Measurements from ENCODE around the gene WSCD1.

WSCD1 gene

DNA sequence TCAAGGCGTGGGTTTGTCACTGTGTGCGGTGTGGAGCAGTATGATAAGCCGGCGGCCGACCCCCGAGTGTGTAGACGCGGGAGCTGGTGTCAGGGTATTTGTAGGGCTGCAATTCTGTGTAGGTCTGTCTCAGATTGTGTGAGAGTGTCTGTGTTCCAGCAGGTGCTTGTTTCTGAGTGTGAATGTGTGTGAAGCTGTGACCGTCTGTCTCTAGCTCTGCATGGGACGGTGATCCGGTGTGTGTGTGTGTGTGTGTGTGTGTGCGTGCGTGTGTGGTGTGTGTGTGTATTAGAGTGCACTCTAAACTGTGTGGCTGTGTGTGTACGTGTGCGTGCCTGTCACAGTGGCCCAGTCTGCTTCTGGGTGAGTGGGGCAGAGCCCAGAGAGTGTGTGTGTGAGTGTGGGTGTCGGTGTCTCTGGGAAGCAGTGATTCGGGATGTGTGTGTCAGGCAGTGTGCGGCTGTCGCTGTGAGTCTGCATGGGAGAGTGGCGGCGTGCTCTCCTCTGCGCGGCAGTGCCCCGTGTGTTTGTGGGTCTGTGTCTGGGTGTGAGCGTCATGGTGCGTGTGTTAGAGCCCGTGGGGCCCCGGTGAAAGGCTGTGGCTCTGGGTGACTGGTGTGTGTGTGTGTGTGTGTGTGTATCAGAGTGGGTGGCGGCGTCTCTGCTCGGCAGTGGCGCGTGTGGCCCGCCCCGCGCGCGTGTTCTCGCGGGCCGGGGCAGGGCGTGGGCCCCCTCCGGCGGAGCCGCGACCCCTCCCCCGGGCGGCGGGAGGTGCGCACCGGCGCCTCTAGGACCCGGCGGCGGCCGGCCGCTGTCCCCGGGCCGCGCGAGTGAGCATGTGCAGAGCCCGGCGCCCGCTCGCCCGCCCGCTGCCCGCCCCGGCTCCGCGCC is at the start of gene WSCD1:
WSCD1 (plus strand) TSS at position 841 of the 891 bp plus-strand sequence. CDS start 10,280 bp downstream, outside the sequence.
- H3K4me3 ChIP-seq (ENCODE audit: low read length): no peak within 1 kb of the TSS
- TF ChIP-seq, protein P1, sequence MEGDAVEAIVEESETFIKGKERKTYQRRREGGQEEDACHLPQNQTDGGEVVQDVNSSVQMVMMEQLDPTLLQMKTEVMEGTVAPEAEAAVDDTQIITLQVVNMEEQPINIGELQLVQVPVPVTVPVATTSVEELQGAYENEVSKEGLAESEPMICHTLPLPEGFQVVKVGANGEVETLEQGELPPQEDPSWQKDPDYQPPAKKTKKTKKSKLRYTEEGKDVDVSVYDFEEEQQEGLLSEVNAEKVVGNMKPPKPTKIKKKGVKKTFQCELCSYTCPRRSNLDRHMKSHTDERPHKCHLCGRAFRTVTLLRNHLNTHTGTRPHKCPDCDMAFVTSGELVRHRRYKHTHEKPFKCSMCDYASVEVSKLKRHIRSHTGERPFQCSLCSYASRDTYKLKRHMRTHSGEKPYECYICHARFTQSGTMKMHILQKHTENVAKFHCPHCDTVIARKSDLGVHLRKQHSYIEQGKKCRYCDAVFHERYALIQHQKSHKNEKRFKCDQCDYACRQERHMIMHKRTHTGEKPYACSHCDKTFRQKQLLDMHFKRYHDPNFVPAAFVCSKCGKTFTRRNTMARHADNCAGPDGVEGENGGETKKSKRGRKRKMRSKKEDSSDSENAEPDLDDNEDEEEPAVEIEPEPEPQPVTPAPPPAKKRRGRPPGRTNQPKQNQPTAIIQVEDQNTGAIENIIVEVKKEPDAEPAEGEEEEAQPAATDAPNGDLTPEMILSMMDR (conservative IDR thresholded peaks at IDR 0.05; ENCODE audit: low read length): no peak
- no peak for DNase-seq (ENCODE audit: low read depth)

DNA sequence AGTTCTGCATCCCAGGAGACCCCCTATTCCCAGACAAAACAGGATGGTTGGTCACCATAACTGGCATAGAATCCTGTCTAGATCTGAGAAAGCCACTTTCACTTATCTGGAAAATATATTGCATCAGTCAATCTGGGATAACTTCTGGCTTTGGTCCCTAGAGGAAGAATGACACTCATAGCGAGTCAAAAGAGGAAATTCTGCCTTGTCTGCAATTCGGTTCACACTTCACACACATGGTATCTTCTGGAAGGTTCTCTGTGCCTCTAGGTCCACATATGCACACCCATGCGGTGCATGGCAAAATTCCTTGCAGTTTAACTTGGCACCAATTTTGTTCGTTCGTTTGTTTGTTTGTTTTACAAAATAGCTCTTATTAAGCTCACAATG is 49.2 kb upstream of the WSCD1 start:
- TF ChIP-seq, protein P1 (conservative IDR thresholded peaks at IDR 0.05; ENCODE audit: low read length): no peak
- no peak overlapping the region for H3K4me3 ChIP-seq (ENCODE audit: low read length)
- DNase-seq (ENCODE audit: low read depth): no peak

DNA sequence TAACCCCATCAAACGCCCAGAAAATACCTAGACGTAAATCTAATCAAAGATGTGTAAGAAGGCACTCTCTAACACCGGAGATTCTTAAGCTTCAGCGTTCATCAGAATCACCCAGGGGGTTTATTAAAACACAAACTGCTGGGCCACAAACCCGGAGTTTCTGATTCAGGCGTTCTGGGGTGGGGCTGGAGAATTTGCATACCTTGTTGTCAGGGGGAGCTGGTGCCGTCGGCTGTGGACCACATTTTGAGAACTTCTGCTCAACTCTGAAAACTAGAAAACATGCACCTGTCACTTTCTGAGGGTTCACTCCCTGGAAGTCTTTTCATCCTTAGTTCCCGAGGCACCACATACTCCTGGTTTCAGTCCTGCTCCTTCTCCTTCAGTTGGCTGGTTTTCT is 48.6 kb upstream of the WSCD1 start:
- DNase-seq (ENCODE audit: low read depth): no peak
- TF ChIP-seq, protein P1 (conservative IDR thresholded peaks at IDR 0.05; ENCODE audit: low read length): no peak
- no peak overlapping the region for H3K4me3 ChIP-seq (ENCODE audit: low read length)

DNA sequence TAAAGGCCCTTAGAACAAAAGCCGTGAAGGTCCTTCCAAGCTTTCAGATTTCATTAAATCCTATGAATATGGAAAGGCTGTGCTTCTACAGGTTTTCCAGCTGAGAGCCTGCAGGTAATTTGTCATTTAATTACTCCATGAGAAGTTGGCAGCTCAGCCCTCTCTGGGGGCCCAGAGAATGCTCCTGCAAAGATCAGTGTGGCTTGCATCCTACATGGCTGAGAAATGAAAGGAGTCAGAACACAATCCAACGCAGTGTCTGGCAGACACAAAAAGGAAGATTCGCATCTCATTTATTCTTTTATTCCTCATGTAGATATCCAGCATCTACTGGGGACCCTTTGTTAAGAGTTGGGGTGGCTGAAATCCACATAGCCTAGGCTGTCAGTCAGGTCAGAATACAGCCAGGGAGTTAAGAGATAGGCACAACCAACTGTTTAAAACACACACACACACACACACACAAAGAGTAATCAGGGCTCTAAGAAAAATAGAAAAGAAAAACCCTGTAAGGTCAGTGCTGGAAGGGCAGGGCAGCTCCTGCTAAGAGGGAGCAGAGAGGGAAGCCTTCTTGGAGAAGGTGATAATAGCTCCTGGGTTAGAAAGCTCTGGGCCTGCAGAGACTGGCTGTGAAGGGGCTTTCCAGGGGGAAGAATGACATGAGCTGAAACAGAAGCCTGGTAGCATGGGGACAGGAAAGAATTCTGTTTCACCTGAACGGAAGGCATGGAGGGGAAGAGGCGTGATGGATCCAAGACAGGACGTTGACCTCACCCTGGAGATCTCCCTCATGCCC is 46.9 kb upstream of the WSCD1 start:
- TF ChIP-seq, protein P1 (conservative IDR thresholded peaks at IDR 0.05; ENCODE audit: low read length): no peak
- H3K4me3 ChIP-seq (ENCODE audit: low read length): no peak overlapping the region
- DNase-seq (ENCODE audit: low read depth): no peak

DNA sequence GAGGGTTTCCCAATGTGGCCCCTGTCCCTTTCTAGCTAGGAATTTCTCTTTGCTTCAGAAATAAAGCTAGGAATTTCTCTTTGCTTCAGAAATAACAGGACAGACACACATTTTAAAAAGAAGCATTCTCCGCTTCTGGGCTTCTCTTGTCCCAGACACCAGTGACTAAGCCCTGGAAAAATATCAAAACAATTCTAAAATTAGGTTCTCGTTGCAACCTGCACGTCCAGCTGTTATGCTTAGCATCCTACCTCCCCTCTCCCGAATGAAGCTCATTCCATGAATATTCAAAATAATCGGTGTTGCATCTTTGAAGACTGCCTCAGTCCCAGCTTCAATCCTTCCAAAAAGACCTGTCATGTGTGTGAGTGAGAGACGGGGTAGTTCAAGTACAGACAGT is 45.6 kb upstream of the WSCD1 start:
- DNase-seq (ENCODE audit: low read depth): no peak
- no peak overlapping the region for H3K4me3 ChIP-seq (ENCODE audit: low read length)
- TF ChIP-seq, protein P1 (conservative IDR thresholded peaks at IDR 0.05; ENCODE audit: low read length): no peak

DNA sequence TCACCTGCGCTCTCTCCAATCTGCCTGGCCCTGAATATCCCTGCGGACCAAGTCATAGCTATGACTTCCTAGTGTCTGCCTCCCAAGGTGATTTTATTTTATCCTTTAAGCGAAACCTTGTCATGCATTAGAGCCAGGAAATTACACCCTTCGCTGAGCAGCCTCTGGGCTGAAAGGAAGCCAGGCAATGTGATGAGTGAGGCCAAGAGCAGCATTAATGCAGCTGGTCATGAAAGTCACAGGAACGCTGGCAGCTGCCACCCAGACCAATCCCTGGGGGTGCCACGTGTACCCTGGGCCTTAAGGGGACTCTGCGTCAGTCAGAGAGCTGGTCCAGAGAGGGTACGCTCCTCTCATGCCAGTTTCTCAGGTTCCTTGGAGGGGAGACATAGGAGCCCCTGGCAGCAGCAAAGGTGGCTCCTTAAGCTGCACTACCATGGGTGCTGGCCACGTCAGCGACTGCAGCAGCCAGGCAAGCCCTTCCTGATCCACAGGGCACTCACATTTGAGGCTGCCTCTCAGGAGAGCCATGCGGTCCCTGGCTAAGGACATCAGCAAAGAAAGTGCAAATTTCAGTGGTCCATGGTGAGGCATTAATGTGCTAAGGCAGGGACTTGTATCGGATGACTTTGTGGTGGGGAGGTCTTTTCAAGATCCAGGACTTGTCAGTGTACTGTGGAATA is 42.7 kb upstream of the WSCD1 start:
- no peak for DNase-seq (ENCODE audit: low read depth)
- no peak overlapping the region for H3K4me3 ChIP-seq (ENCODE audit: low read length)
- TF ChIP-seq, protein P1 (conservative IDR thresholded peaks at IDR 0.05; ENCODE audit: low read length): no peak

Data from AG10803 (cell line).